Measurements from ENCODE around the gene KREMEN2. TPM values are rescaled to one million over a fixed set of nuclear protein-coding genes. Genes with fewer than 3 reads are reported as not detected.
"Not testable (repeated sequence)": the region's sequence is repeated elsewhere in the genome, so short reads cannot be mapped to it uniquely, and the experiment has no call there.

KREMEN2 gene
- total RNA-seq, 1 experiment from 2014 or later: 0.24 TPM

DNA sequence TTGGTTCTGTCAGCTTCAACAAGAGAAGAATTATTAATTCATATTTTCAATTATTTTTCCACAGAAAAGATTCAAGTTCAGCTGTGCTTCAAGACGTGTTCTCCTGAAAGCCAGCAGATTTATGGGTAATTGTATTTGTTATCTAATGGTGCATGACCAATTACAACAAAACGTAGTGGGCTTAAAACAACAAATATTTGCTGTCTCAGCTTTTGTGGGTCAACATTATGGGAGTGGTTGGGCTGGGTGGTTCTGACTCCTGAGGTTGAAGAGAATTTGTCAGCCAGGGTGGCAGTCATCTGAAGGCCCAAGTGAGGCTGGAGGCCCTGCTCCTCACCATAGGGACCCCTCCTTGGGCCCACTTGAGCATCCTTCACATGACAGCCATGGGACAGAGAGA, 24.1 kb upstream of the KREMEN2 start:
- DNase-seq (ENCODE audit: low read depth): no peak

GRCh38 chr16:2942045-2942444, 22.0 kb upstream of the KREMEN2 start:
- no peak for DNase-seq (ENCODE audit: low read depth)

- not testable (repeated sequence) for DNase-seq (ENCODE audit: low read depth)
These were observed 20.4 kb upstream of the KREMEN2 start for GRCh38 chr16:2943716-2944115.

DNA sequence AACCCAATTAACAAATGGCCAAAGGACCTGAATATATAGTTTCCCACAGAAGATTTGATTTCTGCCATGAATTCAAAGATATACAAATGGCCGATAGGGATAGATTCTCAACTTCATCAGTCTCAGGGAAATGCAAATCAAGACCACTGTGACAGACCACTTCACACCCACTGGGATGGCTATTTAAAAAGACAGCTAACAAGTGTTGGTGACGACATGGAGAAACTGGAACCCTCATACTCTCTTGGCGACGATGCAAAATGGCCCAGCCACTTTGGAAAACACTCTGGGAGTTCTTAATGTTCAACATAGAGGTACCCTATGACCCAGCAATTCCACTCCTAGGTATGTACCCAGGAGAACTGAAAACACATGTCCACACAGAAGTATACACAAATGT, 17.4 kb upstream of the KREMEN2 start:
- DNase-seq (ENCODE audit: low read depth): no peak

DNA sequence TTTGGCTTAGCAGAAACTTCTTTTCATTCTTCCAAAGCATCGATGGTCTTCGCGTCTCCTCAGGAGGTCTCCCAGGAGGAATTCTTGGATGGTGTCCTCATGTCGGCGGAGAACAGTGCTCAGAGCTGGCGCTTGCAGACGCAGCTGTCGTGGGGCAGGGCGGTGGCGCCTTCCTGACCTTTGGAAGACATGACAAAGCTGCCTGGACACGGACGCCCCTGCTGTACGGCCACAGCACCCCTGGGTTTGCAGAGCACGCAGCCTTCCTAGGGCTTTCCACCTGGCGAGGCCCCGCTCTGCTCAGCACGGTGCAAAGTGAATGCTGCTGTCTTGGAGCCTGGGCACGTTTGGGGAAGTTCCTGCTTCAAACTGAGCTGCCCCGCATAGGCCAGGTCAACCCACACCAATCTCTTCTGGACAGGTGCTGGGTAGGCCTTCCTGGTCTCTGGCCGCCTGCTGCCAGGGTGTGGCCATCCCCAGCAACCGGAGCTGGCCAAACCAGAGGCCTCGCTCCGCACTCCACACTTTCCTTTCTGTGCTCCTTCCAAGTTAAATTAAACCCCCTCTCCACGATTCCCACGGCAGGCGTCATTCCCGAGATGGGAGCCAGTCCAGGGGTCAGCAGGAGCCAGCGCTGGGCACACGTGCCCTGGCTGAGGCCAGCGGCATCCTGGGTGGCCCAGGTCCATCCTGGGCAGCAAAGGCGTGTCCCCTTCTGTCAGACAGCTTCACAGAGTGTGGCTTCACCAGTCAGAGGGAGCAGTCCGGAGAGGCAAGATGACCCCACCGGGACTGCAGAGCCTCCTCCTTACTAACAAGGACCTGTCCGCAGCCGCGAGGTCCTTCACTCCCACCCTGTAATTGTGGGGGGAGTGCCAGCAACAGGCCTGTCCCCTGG, 15.0 kb upstream of the KREMEN2 start:
- DNase-seq (ENCODE audit: low read depth): no peak

DNA sequence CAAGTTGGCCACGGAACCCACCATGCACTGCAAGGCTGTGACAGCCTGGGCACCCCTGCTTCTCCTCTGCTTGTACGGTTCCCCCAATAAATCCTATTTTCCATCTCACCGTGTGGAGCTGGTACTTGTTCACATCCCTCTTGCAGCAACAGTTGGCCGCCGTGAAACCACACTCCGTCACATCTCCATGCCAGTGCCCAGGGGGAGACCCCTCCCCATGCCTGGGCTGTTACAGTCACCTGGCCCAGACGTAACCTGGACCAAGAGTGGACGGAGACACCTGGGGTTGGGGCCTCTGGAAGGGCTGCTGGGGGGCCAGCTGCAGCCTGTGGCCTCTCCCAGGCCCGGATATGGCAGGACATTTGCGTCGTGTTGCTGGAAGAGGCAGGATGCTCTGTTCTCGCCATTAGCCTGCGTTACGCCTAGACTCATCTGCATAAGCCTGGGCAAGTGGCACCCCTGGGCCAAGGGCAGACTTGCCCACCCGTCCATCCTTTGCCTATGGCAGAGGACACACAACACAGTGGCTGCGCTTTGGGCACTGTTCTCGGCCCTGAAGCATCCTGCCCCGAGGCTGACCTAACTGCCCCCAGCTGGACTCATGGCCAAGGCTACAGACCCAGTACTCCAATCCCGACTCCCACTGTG, 14.2 kb upstream of the KREMEN2 start:
- no peak for DNase-seq (ENCODE audit: low read depth)

GRCh38 chr16:2950353-2950724, 13.7 kb upstream of the KREMEN2 start:
- no peak for DNase-seq (ENCODE audit: low read depth)

GRCh38 chr16:2950773-2951172, 13.3 kb upstream of the KREMEN2 start:
- DNase-seq (ENCODE audit: low read depth): no peak

DNA sequence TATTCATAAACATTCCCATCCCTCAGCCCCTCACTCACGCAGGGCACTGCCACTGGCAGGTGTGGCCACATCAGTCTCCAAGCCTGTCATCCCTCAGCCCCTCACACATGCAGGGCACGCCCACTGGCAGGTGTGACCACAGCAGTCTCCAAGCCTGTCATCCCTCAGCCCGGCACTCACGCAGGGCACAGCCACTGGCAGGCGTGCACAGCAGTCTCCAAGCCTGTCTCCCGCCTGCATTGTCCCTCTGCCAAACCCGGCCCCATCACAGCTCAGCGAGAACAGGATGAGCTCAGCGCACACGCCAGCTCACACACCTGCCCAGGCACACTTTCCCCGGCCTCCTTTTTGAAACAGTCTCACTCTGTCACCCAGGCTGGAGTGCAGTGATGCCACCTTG, 11.4 kb upstream of the KREMEN2 start:
- no peak for DNase-seq (ENCODE audit: low read depth)

DNA sequence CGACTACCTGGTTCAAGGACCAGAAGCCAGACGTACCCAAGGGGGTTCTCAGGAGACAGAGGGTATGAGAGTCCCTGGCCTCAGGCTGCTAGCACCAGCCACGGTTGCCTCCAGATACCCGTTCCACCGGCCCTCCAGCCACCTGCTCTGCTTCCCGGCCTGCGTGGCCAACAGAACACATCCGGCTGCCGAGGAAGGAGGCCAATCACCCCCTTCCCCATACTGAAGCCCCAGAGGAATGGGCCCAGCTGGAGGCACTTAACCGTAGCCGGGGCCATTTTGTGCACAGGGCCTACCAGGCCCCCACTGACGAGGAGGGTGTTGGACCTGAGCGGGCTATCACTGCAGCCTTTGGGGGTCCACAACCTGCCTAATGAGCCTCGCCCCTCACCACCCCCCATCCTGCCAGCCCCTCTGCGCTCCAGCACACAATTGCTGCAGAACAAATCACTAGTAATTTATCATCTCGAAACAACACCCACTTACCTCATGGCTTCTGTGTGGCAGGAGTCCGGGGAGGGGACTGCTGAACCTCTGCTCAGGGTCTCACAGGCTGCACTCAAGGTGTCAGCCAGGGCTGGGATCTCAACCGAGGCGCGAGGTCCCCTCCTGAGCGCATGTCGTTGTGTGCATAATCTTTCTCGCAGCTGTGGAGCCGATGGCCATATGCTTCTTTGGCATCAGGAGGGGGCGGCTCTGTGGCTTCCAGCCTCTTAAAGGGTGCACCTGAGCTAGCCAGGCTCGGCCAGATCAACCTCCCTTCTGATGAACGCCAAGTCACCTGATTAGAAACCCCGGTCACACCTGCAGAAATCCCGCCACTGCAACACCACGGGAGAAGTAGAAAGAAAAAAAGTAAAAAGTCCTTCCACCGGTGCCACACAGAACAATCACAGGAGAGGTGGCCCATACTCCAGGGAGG, 10.1 kb upstream of the KREMEN2 start:
- no peak for DNase-seq (ENCODE audit: low read depth)

DNA sequence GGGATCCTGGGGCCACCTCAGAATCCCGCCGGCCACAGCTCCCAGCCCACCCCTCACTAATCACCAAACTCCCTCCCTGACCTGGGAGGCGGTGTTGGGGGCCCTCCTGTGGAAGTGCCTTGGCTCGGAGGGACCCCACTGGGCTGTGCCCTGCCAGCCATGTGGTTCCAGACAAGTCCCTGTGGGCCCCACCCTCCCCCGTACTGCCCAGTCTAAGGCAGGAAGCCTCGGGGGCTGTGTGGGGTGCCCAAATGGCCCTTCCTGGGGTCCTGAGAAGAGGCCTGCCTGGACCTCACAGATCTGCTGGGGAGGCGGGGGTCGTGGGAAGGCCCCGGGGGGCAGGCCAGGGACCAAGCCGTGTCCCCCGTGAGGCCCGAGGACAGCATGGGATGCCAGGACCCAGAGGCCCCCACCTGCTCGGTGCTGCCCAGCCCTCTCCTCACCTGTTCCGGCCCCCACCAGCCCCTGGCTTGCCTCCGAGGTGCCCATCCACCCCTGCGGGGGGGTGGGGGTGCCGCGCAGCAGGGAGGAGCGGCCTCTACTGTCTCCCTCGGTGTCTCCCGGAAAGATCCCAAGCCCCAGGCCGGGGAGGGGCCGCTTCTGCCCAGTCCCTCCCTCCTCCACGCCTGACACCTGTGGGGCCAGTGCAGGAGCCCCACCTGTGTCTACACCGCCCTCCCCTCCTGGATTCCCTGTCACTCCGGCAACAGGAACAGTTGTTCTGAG, 9.3 kb upstream of the KREMEN2 start:
- DNase-seq (ENCODE audit: low read depth): no peak

- no peak for DNase-seq (ENCODE audit: low read depth)
These were observed 8.7 kb upstream of the KREMEN2 start for GRCh38 chr16:2955438-2955778.

GRCh38 chr16:2955779-2956578, 8.1 kb upstream of the KREMEN2 start:
- DNase-seq (ENCODE audit: low read depth): no peak

DNA sequence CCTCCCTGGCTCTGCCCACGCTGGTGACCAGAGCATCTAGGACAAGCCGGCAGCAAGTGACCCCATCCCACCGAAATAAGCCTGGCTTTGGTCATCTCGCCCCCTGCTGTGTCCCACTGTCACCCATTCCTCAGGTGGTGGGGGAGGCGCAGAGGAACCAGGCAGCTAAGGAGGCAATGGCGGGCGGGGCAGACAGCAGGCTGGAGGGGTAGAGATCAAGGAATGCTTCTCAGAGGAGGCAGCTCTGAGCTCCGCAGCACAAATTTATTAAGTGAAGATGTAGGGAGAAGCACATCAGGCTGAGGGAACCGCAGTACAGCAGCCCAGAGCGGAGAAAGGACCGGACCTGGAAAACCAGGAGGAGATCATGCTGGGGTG, 7.5 kb upstream of the KREMEN2 start:
- DNase-seq (ENCODE audit: low read depth): no peak

DNA sequence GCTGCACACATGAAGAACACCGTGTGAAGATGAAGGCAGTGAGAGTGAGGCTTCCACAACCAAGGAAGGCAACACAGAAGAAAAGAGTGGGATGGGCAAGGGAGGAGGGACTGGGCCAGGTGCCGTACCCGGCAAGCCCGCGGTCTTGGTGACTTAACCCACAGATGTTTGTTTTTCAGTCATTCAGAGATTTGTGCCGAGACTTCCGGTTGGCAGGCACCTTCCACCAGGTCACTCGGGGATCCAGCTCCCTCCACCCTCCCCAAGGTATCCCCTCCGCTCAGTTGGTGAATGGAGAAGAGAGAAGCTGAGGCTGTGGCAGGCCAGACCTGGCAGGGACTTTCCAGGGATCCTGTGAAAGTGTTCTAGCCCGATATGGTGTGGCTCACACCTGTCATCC, 4.9 kb upstream of the KREMEN2 start:
- no peak for DNase-seq (ENCODE audit: low read depth)

GRCh38 chr16:2960183-2961010, 3.7 kb upstream of the KREMEN2 start:
- DNase-seq (ENCODE audit: low read depth): no peak

GRCh38 chr16:2962334-2963073, 1.6 kb upstream of the KREMEN2 start:
- no peak for DNase-seq (ENCODE audit: low read depth)

DNA sequence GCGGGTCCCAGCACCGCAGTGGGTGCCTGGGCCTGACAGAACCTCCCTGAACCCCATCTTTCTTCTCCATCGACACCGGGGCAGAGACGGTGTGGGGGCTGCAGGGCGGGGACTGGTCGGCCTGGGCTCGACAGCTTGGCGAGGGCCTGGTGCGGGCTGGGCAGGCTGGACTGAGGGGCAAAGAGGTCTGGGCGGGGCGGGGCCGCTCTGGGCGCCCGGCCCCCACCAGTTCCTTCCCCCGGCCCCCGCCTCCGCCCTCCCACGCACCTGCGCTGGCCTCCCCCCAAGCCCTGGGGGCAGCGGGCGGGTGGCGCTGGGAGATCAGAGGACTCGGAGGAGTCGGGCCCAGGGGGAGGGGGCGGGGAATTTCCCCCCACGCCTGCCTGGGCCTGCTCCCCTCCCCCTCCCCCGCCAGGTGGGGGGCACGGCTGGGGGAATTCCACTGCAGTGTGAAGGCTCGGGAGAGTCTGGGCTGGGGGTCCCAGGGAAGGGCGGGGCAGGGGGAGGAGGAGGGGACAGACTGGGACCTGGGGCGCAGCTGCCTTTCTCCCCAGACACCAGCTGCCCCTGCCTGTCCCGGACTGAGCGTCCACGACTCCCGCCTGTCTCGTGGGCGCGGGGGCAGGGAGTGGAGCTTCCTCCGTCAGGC, 877 bp upstream of the KREMEN2 start:
- no peak for DNase-seq (ENCODE audit: low read depth)
